GM23248 (cell line): ENCODE data around the gene KIFC3. TPM values are rescaled to one million over a fixed set of nuclear protein-coding genes. Genes with fewer than 3 reads are reported as not detected.

Experiments used
- DNase-seq: peaks from one replicate; pipeline ENCODE4 v3.0.0-alpha.2; 2015
- H2AFZ ChIP-seq: fragments of 200-600 bp; sonication (generic); 2 replicates; pipeline ENCODE4 v1.6.1; 2016; ENCODE audit warnings: antibody characterized with exemption
- H3F3A ChIP-seq: fragments of 200-600 bp; sonication (generic); 2 replicates; pipeline ENCODE4 v1.6.1; 2016; ENCODE audit warnings: mild to moderate bottlenecking, antibody characterized with exemption, mixed run types; ENCODE audit not compliant: insufficient read depth
- H3K27ac ChIP-seq: fragments of 200-600 bp; sonication (generic); 2 replicates; pipeline ENCODE4 v1.5.1; 2016; ENCODE audit warnings: mild to moderate bottlenecking
- H3K27me3 ChIP-seq: fragments of 200-600 bp; sonication (generic); replicated peaks from 2 replicates; pipeline ENCODE4 v1.6.1; 2016; ENCODE audit warnings: mild to moderate bottlenecking; ENCODE audit not compliant: insufficient read depth
- H3K36me3 ChIP-seq: fragments of 200-600 bp; sonication (generic); 2 replicates; pipeline ENCODE4 v1.6.1; 2016; ENCODE audit warnings: low read depth, mild to moderate bottlenecking
- H3K4me1 ChIP-seq: fragments of 200-600 bp; sonication (generic); 2 replicates; pipeline ENCODE4 v1.6.1; 2016; ENCODE audit warnings: mild to moderate bottlenecking; ENCODE audit not compliant: insufficient read depth
- H3K4me2 ChIP-seq: fragments of 200-600 bp; sonication (generic); one replicate; pipeline ENCODE4 v1.6.1; 2016; ENCODE audit warnings: mild to moderate bottlenecking; ENCODE audit not compliant: unreplicated experiment
- H3K4me3 ChIP-seq: fragments of 200-600 bp; sonication (generic); 2 replicates; pipeline ENCODE4 v1.5.1; 2016; ENCODE audit warnings: mild to moderate bottlenecking
- H3K79me2 ChIP-seq: fragments of 200-600 bp; sonication (generic); 2 replicates; pipeline ENCODE4 v1.6.1; 2016; ENCODE audit warnings: mild to moderate bottlenecking; ENCODE audit not compliant: insufficient read depth
- H3K9ac ChIP-seq: fragments of 200-600 bp; sonication (generic); 2 replicates; pipeline ENCODE4 v1.6.1; 2016; ENCODE audit warnings: mild to moderate bottlenecking
- H3K9me2 ChIP-seq: fragments of 200-600 bp; sonication (generic); 2 replicates; pipeline ENCODE4 v1.6.1; 2016; ENCODE audit warnings: mixed run types, mild to moderate bottlenecking, moderate library complexity; ENCODE audit not compliant: insufficient read depth
- H3K9me3 ChIP-seq: fragments of 200-600 bp; sonication (generic); one replicate; pipeline ENCODE4 v1.6.1; 2017; ENCODE audit warnings: low read depth
- H4K20me1 ChIP-seq: fragments of 200-600 bp; sonication (generic); 2 replicates; pipeline ENCODE4 v1.6.0; 2016; ENCODE audit not compliant: insufficient read depth
- EZH2 ChIP-seq: fragments of 200-600 bp; sonication (generic); IDR thresholded peaks from 2 replicates; pipeline ENCODE4 v1.6.1; 2018; ENCODE audit warnings: antibody characterized with exemption, mild to moderate bottlenecking; ENCODE audit not compliant: insufficient read depth, poor library complexity, severe bottlenecking
- EZH2phosphoT487 ChIP-seq: fragments of 200-600 bp; sonication (generic); IDR thresholded peaks from 2 replicates; pipeline ENCODE4 v1.6.1; 2018; ENCODE audit warnings: antibody characterized with exemption, moderate library complexity, mild to moderate bottlenecking, low read depth; ENCODE audit not compliant: insufficient read depth
- WGBS, 2 experiments: methylation state at CpG; one replicate each; pipeline ENCODE4 v1.1.6; 2015 to 2017; ENCODE audit warnings: low lambda C conversion rate in 2 of 2, low coverage in 1 of 2; ENCODE audit errors: missing lambda C conversion rate in 2 of 2; 5-methylcytosine and 5-hydroxymethylcytosine counted together
- in situ Hi-C: fragments of 300-500 bp; cut with MboI; formaldehyde crosslinking; loops from 2 replicates; pipeline ENCODE4 v1.15.0; 2020
- polyA plus RNA-seq: library from polyadenylated mRNA; unstranded; fragments of >200 nt; fragmentation: Nextera tagmentation; extraction: Ambion mirVana; gene quantifications from 2 replicates; pipeline ENCODE4 v1.2.1, GENCODE V29; 2016
- total RNA-seq: library from RNA; depleted of rRNA; stranded (reverse); fragments of >200 nt; shearing (Covaris generic); gene quantifications from 2 replicates; pipeline ENCODE4 v1.2.3, GENCODE V29; 2014

The KIFC3 gene
- total and polyA plus RNA-seq, 2 experiments from 2014 or later, result 27.0 to 65.3 TPM

DNA sequence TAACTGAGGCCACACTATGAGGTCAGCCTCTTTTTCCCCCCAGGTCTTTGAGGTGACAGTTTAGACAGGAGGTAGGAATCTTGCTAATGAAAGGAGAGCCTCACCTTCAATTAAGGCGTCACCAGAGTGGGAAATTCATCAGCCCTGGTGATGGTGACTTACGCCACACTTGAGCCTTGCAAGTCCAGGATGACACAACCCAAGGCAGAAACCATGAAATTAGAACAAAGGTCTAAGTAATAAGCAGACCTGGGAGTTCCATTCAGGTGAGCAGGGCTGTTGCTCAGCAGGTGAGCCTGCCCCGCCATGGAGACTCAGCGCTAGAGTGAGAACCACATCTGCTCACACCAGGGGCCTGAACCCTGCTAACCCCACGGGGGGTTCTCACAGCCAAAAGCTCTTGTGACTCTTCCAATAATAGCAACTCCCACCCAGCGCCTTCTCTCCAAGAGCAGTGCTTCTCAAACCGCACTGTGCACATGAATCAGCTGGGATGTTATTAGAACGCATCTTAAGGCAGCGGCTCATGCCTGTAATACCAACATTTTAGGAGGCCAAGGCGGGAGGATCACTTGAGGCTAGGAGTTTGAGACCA, 28.7 kb upstream of the KIFC3 start:
- no peaks in the 10 kb centered on the region for H4K20me1 ChIP-seq
- peaks cover 14% of the 10 kb centered on the region for H3F3A ChIP-seq
- H3K9me2 ChIP-seq, result no peaks in the 10 kb centered on the region
- no peak overlapping the region for H3K27ac ChIP-seq
- peaks cover 15% of the 10 kb centered on the region for H3K4me1 ChIP-seq
- in situ Hi-C loops, result no loop called here
- no peak overlapping the region for H3K4me2 ChIP-seq
- no peak overlapping the region for H2AFZ ChIP-seq
- no peak for DNase-seq
- H3K79me2 ChIP-seq, result no peaks in the 10 kb centered on the region
- no peaks in the 10 kb centered on the region for H3K9me3 ChIP-seq
- no peak overlapping the region for H3K9ac ChIP-seq
- H3K4me3 ChIP-seq, result no peak overlapping the region
- peaks cover 14% of the 10 kb centered on the region; the same call in 1 of the 2 replicates for H3K27me3 ChIP-seq
- 89 to 94% methylated on average over 10 of the region's 10 CpGs for WGBS, 2 experiments
- no peaks in the 10 kb centered on the region for H3K36me3 ChIP-seq
- TF ChIP-seq EZH2phosphoT487 (no peak), EZH2 (no peak)

DNA sequence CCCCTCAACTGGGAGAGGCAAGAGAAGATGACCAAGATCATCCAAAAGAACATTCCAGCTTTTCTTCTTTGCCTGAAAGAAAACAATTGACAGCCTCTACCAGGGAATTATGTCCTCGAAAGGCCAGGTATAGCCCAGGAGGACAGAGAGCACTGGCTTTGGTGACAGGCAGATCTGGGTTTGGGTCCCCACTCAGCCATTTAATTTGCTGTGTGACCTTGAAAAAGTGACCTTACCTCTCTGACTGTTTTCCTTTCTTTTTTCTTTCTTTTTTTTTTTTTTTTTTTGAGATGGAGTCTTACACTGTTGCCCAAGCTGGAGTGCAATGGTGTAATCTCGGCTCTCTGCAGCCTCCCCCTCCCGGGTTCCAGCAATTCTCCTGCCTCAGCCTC, 27.7 kb upstream of the KIFC3 start:
- Histone ChIP-seq H4K20me1 (no peaks in the 10 kb centered on the region), H3K79me2 (no peaks in the 10 kb centered on the region), H3K9ac (no peak overlapping the region), H2AFZ (no peak overlapping the region), H3K9me2 (no peaks in the 10 kb centered on the region), H3K27me3 (peaks cover 23% of the 10 kb centered on the region), H3K36me3 (no peaks in the 10 kb centered on the region), H3F3A (peaks cover 5% of the 10 kb centered on the region), H3K4me2 (no peak overlapping the region), H3K4me3 (no peak overlapping the region), H3K27ac (no peak overlapping the region), H3K4me1 (peaks cover 5% of the 10 kb centered on the region; the same call in 1 of the 2 replicates), H3K9me3 (no peaks in the 10 kb centered on the region)
- WGBS, 2 experiments, result 44 to 60% methylated on average over 2 to 3 of the region's 3 CpGs
- in situ Hi-C loops, result no loop called here
- no peak for DNase-seq
- TF ChIP-seq EZH2 (no peak), EZH2phosphoT487 (no peak)

DNA sequence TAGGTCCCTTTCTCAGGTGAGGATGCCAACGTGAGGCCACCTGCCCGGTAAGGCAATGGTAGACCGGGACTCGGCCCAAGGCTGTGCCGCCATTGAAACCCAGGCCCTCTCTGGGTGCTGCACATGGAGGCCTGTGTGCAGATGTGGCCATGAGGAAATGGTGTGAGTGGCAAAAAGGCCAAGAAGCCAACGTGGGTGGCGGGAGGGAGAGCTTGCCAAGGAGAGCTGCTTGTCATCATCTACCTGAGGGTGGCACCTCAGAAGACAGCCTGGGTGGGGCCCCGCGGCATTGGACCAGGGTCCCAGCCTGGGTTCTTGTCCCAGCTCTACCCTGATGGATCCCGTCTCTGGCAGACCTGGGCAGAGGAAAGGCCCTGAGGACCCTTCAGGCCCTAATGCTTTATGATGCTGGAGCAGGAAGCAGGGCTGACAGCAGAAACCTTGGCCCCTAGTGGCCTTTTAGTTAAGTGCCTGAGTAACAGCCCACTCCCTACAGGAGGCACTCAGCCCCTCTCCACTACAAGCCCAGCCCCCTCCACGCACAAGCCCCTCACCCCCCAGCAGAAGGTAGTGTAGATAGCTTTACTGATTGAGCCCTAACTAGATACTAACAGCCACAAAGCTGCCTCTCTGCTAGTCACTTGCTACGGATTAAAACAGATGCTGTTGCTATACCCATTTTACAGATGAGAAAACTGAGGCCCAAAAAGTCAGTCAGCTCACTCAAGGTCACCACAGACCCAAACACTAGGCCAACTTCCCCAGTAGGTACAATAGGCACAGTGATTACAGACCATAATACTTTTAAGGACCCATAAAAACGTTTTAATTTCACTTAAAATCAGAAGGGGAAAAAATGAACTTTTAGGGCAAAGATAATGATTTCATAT, 26.2 kb upstream of the KIFC3 start:
- in situ Hi-C loops, result no loop called here
- WGBS, 2 experiments, result 83 to 86% methylated on average over 13 of the region's 13 CpGs

DNA sequence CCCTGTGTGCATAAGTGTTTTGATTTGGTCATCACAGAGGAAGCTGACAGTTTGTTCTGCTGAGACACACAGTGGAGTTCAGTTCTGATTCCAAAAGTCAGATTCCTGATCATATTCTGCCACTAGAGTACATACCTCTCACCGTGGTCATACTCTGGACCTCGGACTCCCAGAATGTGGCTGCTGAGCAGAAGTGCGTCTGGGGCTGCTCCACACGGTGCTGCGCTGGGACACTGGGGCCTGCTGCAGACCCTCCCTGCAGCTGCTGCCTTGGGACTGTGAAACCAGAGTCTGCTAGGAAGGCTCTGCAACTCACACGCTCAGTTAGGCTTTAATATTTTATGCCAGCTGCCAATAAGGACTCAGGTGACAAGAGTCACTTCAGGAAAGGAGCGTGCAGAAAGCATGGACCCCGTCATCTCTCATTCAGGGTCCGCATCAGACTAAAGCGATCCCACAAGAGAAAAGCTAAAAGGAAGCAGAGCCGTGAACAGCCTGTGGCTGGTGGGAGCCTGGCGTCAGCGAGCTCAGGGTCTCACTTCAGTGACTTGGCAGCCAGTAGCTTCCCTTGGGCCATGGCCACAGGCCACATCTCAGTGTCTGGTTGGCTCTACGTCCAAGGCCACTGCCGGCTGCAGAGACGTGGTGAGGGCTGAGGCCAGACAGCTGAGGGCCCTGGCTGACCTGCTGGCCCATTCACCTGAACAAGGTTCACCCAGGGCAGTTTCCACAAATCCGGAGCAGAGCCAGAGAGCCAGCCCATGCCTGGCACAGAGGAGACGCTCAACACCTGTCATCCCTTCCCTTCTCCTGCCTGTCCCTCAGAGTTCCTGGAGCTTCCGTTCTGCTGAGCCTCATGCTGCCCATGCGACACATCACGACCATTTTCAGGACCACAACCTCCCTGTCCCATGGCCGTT, 24.7 kb upstream of the KIFC3 start:
- H2AFZ ChIP-seq, result no peak overlapping the region

More for the DNA sequence above, 26.2 kb upstream of the KIFC3 start:
- H3K4me2 ChIP-seq, result no peak overlapping the region
- no peaks in the 10 kb centered on the region for H3F3A ChIP-seq
- no peaks in the 10 kb centered on the region for H3K9me2 ChIP-seq
- H2AFZ ChIP-seq, result no peak overlapping the region
- H4K20me1 ChIP-seq, result no peaks in the 10 kb centered on the region
- H3K36me3 ChIP-seq, result no peaks in the 10 kb centered on the region
- no peaks in the 10 kb centered on the region for H3K9me3 ChIP-seq
- no peak overlapping the region for H3K9ac ChIP-seq
- H3K4me1 ChIP-seq, result no peaks in the 10 kb centered on the region
- no peak for DNase-seq
- H3K79me2 ChIP-seq, result no peaks in the 10 kb centered on the region
- no peak overlapping the region for H3K27ac ChIP-seq
- H3K27me3 ChIP-seq, result peaks cover 23% of the 10 kb centered on the region
- H3K4me3 ChIP-seq, result no peak overlapping the region
- no peak for TF ChIP-seq EZH2phosphoT487
- no peak for TF ChIP-seq EZH2

More for the DNA sequence above, 24.7 kb upstream of the KIFC3 start:
- Histone ChIP-seq H3K4me2 (no peak overlapping the region), H3K9me2 (no peaks in the 10 kb centered on the region), H3F3A (no peaks in the 10 kb centered on the region), H3K4me3 (no peak overlapping the region), H4K20me1 (no peaks in the 10 kb centered on the region), H3K9me3 (no peaks in the 10 kb centered on the region), H3K27ac (no peak overlapping the region), H3K9ac (no peak overlapping the region), H3K27me3 (peaks cover 23% of the 10 kb centered on the region), H3K36me3 (no peaks in the 10 kb centered on the region), H3K4me1 (no peaks in the 10 kb centered on the region), H3K79me2 (no peaks in the 10 kb centered on the region)
- in situ Hi-C loops, result no loop called here
- DNase-seq, result peak; percentile 16
- no peak for TF ChIP-seq EZH2
- TF ChIP-seq EZH2phosphoT487, result no peak
- WGBS, 2 experiments, result 54 to 56% methylated on average over 22 of the region's 22 CpGs
